DOHH2 (cell line): ENCODE data around the gene DNTT.

Experiments used
- CTCF ChIP-seq: fragments of 200-600 bp; sonication (generic); IDR thresholded peaks from one replicate; pipeline ENCODE4 v1.5.1; 2014; ENCODE audit warnings: antibody characterized with exemption, mild to moderate bottlenecking, low read depth, low read length; ENCODE audit not compliant: poor library complexity, severe bottlenecking
- EZH2phosphoT487 ChIP-seq: fragments of 200-600 bp; sonication (generic); IDR thresholded peaks from 2 replicates; pipeline ENCODE4 v1.6.1; 2017; ENCODE audit warnings: borderline replicate concordance, mild to moderate bottlenecking, antibody characterized with exemption, low read length, moderate library complexity, mixed read lengths

- TF ChIP-seq CTCF (no peak), EZH2phosphoT487 (no peak)
These were observed 45.1 kb upstream of the DNTT start for GRCh38 chr10:96259150-96259549.
